Stimulated activated naive CD4-positive, alpha-beta T cell (primary cell): ENCODE measurements around the gene CHDH.

Experiments used
- DNase-seq, 6 experiments: peaks; one replicate each; lab custom pipeline; 2025; lab: John Stamatoyannopoulos, UW

The CHDH gene

DNA sequence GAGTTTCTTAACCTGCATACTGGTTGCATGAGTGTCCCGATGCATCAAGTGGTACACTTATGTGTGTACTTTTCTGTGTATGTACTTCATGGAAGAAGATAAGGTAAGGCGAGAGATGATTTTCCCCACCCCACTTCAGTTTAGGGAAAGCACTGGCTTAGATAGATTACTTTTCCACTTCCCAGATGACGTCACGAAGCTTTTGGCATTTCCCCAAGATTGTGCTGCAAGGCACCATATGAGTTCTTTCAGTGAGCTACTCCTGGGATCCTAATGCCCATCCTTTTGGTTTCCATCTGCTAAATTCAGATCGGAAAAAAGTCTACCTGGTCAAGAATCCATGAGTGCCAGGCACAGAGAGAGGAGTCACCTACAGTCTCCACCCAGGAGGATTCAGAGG is 4.7 kb upstream of the CHDH start:
- no peak for DNase-seq

DNA sequence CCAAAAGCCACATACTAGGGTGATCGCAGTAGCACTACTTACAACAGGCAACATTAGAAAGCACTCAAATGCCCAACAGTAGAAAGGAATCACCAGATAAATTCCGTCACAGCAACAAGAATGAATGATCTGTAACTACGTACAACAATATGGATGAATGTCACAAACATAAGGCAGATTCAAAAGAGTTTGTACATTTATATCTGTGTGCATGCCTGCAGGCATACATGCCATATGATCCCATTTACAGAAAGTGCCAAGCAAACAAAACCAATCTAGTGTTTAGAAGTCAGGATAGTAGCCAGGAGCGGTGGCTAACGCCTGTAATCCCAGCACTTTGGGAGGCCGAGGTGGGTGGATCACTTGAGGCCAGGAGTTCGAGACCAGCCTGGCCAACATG is 3.7 kb upstream of the CHDH start:
- no peak for DNase-seq

GRCh38 chr3:53846851-53847155 is 584 bp upstream of the CHDH start:
- DNase-seq: no peak

DNA sequence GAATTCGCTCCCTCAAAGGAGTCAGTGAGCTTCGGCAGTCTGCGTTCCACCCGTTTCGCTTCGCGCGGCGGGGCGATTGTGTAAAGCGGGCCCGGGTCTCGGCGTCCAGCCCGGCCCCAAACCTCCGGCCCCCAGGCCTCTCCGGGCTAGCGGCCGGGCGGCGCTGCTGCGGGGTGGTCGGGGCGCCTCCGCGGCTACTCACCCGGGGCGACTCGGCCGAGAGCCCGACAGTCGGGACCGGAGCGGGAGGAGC is 412 bp downstream of the CHDH start:
- DNase-seq: no peak

- no peak for DNase-seq
Observed at GRCh38 chr3:53845103-53845880, 927 bp downstream of the CHDH start.

DNA sequence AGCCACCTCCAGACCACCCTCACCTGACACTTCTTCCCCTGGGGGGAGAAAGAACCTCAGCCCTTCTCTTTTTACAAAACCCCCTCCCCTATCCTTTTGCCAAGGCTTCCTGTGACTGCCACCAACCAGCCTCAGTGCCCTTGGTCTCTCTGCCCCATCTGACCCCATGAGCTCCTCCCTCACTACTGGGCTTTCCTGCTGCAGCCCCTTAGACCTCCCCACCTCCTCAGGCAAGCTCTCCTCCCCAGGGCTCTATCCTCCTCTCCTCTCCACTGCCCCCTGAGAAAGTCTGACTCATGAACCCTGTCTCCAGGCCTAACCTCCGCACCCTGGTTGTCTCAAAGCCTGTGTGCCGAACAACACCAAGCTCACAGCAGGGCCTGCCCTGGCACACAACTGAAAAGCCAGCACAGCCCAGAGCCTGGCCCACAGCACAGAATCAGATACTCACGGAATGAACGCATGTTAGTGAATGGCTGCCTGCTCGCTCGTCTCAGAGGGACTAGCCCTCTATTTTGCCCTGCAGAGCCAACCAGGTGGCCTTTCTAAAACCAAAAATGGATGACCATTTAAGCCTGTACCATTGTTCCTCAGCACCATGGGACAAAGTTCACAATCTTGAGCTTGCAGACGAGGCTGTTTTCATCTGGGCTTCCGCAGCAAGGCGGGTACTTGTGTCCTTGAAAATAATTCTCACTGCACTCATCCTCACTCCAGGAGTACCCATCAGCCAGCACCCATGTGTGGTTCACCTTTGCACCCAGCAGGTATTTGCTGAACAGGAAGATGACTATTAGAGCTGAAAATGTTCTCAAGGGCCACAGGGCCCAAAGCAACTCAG is 1.7 kb downstream of the CHDH start:
- no peak for DNase-seq

DNA sequence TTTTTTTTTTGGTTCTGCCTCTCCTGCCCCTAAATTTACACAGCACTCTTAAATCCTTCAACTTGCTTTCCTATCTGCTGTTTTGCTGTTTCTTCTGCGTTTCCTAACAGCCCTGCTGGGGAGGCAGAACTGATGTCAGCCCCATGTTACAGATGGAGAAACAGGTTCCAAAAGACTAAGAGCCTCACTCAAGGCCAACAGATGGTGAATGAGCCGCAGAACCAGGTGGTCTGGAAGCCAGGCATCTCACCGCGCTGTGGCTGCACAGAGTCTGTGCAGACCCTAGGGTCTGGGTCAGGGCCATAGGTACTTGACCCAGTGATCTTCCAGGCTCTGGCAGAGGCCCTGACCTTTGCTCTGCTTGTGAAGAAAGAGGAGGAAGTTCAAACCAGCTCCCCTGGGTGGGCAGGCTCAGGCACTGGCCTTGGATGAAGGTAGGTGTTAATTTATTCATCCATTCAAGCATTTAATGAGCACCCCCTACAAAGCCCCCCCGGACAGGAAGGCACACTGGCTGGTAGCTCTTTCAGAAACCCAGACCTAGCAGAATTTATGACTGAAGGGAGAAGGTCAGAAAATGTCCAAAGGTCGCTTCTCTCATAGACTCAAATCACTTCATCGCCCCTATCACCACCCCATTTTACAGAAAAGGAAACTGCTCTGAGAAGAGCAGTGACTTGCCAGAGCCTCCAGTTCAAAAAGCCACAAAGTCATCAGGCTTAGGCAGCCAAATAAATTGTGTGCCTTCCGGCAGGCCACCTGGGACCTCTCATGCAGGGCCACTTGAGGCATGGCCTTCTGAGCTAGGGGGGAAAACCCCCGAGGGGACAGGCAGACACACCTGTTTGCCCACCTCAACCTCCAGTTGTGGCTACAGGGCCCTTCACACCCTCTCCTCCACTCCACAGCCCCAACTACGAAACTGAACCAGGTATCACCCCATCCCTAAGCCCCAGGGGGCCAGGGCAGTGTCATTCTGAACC is 2.7 kb downstream of the CHDH start:
- no peak for DNase-seq

DNA sequence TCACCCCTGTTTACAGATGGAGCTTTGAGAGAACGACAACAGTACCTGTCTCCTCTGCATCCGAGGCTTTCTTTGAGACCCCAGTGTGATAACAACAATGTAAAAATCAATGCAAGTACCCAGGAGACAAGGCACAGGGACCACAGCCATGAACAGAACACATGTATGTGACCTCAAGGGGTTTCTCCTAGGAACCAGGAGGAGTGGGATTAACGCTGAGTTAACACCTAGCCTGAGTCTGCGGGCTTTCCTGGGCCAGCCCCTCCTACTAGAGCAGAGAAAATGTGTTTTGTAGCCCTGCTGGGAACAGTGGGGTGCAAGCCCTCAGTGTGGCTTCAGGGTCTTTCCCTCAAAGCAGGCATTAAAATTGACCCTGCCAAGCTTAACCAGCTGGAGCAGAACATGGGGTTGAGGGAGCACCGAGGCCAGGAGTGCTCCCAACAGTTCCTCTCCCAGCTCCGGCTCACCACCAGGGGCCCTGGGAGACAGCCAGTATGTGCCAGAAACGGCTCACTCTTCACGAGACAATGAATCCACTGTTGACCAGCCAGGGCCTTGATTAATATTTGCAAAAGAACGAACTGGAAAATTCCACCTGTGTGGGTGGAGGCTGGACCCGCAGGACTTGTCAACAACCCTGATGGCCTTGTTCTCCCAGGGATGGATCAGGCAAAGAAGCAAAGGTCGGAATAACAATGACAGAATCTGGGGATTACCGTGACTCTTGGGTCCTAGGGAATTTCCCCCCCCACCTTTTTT is 3.6 kb downstream of the CHDH start:
- no peak for DNase-seq

- DNase-seq: no peak
Observed at GRCh38 chr3:53841296-53841695, 4.9 kb downstream of the CHDH start.

DNA sequence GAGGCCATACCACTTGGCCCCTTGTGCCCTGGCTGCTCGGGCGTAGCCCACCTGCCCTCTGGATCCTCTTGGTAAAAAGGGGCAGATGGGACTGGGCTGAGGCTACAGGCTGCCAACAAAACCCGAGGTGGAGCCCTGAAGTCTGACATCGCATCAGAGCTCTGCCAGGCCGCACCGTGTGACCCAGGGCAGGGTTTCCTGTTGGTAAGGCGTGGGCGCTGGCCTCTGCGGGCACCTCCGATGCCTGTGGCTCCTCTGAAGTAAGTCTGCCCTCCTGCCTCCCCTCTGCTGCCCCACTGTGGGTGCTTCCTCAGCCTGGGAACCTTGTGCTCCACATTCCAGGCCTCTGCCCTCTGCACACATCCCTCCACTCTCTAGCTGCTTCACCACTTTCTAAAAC is 8.9 kb downstream of the CHDH start:
- DNase-seq: no peak

DNA sequence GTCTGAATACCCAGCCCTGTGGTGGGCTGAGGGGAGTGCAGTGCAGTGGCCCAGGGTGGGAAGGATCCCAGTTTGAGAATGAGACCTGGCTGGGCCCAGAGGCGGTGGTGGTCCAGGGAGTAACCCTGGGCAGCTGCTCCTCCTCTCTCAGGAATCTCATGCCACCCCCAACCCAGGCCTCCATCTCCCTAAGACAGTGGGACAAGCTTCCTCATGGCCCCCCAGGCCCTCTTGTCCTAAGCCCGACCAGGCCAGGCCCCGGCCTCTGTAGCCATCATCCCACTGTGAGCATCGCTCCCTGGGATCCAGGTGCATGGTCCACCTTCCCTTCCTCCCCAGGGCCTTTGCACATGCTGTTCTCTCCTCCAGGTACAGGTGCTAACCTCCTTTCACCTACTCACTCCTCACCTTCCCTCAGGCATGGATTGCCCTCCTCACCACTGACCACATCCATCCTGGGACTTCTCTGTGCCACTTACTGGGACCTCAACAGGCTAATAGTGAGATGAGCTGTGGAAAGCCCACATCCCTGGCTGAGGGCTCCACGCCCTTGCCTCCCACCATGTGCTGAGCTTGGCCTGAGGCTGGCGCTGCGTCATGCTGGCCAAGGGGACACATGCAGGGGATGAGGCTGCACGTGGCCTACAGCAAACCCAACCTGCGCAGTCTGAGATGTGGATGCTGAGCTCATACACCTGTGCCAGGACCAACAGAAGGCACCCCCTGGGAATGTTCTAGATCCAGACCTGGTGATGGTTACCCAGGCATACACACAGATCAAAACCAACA is 9.9 kb downstream of the CHDH start:
- DNase-seq: no peak

DNA sequence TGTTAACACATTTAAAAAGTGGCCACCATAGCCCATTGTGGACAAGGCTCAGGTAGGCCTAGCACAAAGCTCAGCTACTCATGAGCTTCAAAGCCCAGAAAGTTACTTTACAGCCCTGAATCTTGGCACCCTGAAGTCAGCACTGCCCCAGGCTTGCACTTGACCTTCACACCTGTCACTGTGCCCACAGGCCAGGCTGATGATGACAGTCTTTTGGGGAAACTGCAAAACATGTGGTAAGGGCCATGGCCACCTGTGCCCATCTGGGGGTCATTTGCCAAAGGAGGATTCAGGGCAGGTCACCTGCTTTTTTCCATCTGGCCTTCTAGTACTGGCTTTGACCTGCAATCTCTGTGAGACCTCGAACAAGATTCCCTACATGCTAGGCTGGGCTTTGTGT is 11.0 kb downstream of the CHDH start:
- DNase-seq: no peak

DNA sequence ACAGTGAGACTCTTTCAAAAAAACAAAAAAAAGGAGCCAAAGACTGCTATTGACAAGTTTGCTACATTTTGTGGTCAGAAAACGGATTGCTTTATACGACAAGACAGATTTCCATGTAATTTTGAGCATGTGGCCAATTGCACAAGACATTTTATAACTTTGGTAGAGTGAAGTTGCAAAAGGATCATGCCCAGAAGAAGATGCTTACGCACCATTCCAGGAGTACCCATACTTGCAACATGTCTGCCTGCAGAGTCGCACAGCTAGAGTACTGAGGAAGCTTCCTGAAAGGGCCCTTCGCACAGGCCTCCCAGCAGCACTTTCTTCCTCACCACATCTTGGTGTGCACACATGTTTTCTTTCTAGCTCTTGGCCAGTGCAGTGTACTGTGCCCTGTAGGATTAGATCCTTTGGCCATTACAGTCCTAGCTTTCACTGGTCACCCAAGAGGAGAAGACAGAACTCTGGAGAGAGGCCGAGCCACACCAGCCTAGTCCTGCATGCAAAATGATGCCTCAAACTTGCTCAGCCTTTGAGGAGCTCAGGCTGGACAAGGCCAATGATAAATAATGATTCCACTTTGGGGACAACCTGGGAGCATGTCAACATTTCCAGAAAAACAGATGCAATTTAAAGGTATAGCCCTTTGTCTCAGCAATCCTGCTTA is 11.7 kb downstream of the CHDH start:
- no peak for DNase-seq

- DNase-seq: no peak
Observed at GRCh38 chr3:53833700-53834099, 12.5 kb downstream of the CHDH start.

GRCh38 chr3:53833053-53833645 is 13.1 kb downstream of the CHDH start:
- no peak for DNase-seq

- no peak for DNase-seq
Observed at GRCh38 chr3:53830944-53831343, 15.3 kb downstream of the CHDH start.

- DNase-seq: no peak
Observed at GRCh38 chr3:53829605-53830004, 16.6 kb downstream of the CHDH start.

DNA sequence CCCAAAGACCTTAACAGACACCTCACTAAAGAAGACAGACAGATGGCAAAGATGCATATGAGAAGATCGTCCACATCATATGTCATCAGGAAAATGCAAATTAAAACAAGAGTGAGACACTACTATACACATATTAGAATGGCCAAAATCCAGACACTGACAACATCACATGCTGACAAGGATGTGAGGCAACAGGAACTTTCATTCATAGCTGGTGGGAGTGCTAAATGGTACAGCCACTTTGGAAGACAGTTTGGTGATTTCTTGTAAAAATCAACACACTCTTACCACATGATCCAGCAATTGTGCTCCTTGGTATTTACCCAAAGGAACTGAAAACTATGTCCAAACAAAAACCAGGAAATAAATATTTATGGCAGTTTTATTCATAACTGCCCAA is 17.6 kb downstream of the CHDH start:
- DNase-seq: no peak

- DNase-seq: no peak
Observed at GRCh38 chr3:53826048-53826447, 20.2 kb downstream of the CHDH start.

DNA sequence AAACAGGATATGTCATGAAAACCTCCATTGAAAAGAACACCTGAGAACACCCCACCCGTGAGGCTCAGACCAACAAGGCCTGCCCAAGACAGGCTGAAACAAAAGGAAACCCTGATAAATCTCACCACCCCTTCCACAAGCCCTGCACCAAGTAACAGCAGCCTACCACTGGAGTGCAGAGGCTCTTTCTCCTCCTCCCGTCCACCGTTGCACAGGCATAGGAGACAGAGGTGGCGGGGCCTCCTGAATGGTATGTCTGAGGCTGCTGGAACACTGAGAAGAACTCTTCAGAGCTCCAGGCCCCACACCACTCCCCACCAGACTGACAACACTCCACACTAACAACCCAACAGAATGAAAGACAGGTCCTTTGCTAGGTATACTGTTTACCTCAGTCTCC is 21.4 kb downstream of the CHDH start:
- DNase-seq: no peak
